HG03565 (cell line): ENCODE results near the gene PELO.
"Not testable (repeated sequence)": the region's sequence is repeated elsewhere in the genome, so short reads cannot be mapped to it uniquely, and the experiment has no call there.

ENCODE experiments used
- ATAC-seq: cut with Tn5 transposase; IDR thresholded peaks from one replicate; pipeline ENCODE4 v1.9.1; 2021; ENCODE audit warnings: mild to moderate bottlenecking, moderate library complexity; ENCODE audit not compliant: unreplicated experiment

Gene PELO

GRCh38 chr5:52800394-52801213 lies 12.9 kb downstream of the PELO start:
- ATAC-seq, result peak; percentile 28

- ATAC-seq, result no peak
These were observed 13.6 kb downstream of the PELO start for GRCh38 chr5:52801329-52801728.

- ATAC-seq, result no peak
These were observed 14.7 kb downstream of the PELO start for GRCh38 chr5:52802272-52802973.

GRCh38 chr5:52802974-52803336 lies 15.2 kb downstream of the PELO start:
- ATAC-seq, result no peak

GRCh38 chr5:52804387-52804791 lies 16.7 kb downstream of the PELO start:
- no peak for ATAC-seq

GRCh38 chr5:52804981-52805380 lies 17.3 kb downstream of the PELO start:
- ATAC-seq, result no peak

GRCh38 chr5:52805615-52806014 lies 17.9 kb downstream of the PELO start:
- ATAC-seq, result no peak

- ATAC-seq, result no peak
These were observed 19.3 kb downstream of the PELO start for GRCh38 chr5:52807037-52807436.

GRCh38 chr5:52807723-52808122 lies 20.0 kb downstream of the PELO start:
- ATAC-seq, result no peak

GRCh38 chr5:52808316-52808901 lies 20.7 kb downstream of the PELO start:
- ATAC-seq, result no peak

- ATAC-seq, result no peak
These were observed 22.2 kb downstream of the PELO start for GRCh38 chr5:52809884-52810283.

GRCh38 chr5:52810426-52810825 lies 22.7 kb downstream of the PELO start:
- ATAC-seq, result no peak

- ATAC-seq, result no peak
These were observed 23.5 kb downstream of the PELO start for GRCh38 chr5:52811067-52811749.

- no peak for ATAC-seq
These were observed 26.8 kb downstream of the PELO start for GRCh38 chr5:52814352-52815148.

- no peak for ATAC-seq
These were observed 30.1 kb downstream of the PELO start for GRCh38 chr5:52817818-52818217.

- ATAC-seq, result no peak
These were observed 30.6 kb downstream of the PELO start for GRCh38 chr5:52818360-52818759.

GRCh38 chr5:52818807-52819206 lies 31.1 kb downstream of the PELO start:
- not testable (repeated sequence) for ATAC-seq

GRCh38 chr5:52821901-52822300 lies 34.2 kb downstream of the PELO start:
- ATAC-seq, result no peak

- no peak for ATAC-seq
These were observed 34.7 kb downstream of the PELO start for GRCh38 chr5:52822437-52822836.

- ATAC-seq, result no peak
These were observed 37.1 kb downstream of the PELO start for GRCh38 chr5:52824827-52825226.

GRCh38 chr5:52825826-52826225 lies 38.1 kb downstream of the PELO start:
- ATAC-seq, result peak; percentile 98
